Transverse colon (tissue), 4 donors: ENCODE results near the gene RAP1GDS1. TPM values are rescaled to one million over a fixed set of nuclear protein-coding genes. Genes with fewer than 3 reads are reported as not detected.

Experiments used
- DNase-seq: peaks from one replicate; pipeline ENCODE4 v3.0.0-alpha.2; 2019
- H3K27ac ChIP-seq, 4 donors: fragments of 200-600 bp; sonication (generic); 2 replicates each; pipeline ENCODE4 v1.5.1; 2016 to 2018; ENCODE audit warnings: inconsistent platforms in 4 of 4
- H3K27me3 ChIP-seq: fragments of 200-600 bp; sonication (generic); 2 replicates; pipeline ENCODE4 v1.5.1; 2017; ENCODE audit warnings: inconsistent platforms
- H3K36me3 ChIP-seq, 4 donors: fragments of 200-600 bp; sonication (generic); 2 replicates each; pipeline ENCODE4 v1.5.1; 2017 to 2019; ENCODE audit warnings: inconsistent platforms in 4 of 4
- H3K4me1 ChIP-seq, 4 donors: fragments of 200-600 bp; sonication (generic); 2 replicates each; pipeline ENCODE4 v1.5.1; 2017 to 2020; ENCODE audit warnings: inconsistent platforms in 4 of 4
- H3K4me3 ChIP-seq, 4 donors: fragments of 200-600 bp; sonication (generic); 1 replicate in 1 of 4; 2 replicates in 3 of 4; pipeline versions ENCODE4 v1.5.1 to v1.6.1; 2017 to 2019; ENCODE audit warnings: inconsistent platforms in 4 of 4
- H3K9me3 ChIP-seq, 2 donors: fragments of 200-600 bp; sonication (generic); 2 replicates each; pipeline ENCODE4 v1.5.1; 2017 to 2019; ENCODE audit warnings: inconsistent platforms in 2 of 2
- CTCF ChIP-seq, 5 experiments: fragments of 200-600 bp in 3 of 5; fragments of 450-650 bp in 2 of 5; sonication (generic) in 3 of 5; IDR thresholded peaks; 1 replicate in 2 of 5; 2 replicates in 3 of 5; pipeline ENCODE4 v1.5.1; 2016 to 2017; ENCODE audit warnings: antibody characterized with exemption in 5 of 5, inconsistent platforms in 3 of 5, mild to moderate bottlenecking in 2 of 5, moderate library complexity in 1 of 5
- EP300 ChIP-seq: sonication (generic); formaldehyde crosslinking; IDR thresholded peaks from one replicate; pipeline ENCODE4 v1.6.1; 2017; ENCODE audit warnings: antibody characterized with exemption, low read depth
- POLR2A ChIP-seq: fragments of 450-650 bp; IDR thresholded peaks from one replicate; pipeline ENCODE4 v1.6.1; 2016; ENCODE audit warnings: antibody characterized with exemption, mild to moderate bottlenecking, moderate library complexity
- POLR2AphosphoS5 ChIP-seq, 3 donors: sonication (generic); formaldehyde crosslinking; IDR thresholded peaks; one replicate each; pipeline ENCODE4 v1.6.1; 2016; ENCODE audit warnings: antibody characterized with exemption in 3 of 3
- WGBS, 2 donors: methylation state at CpG; one replicate each; pipeline ENCODE4 v1.1.5; 2018; ENCODE audit warnings: low coverage in 1 of 2; 5-methylcytosine and 5-hydroxymethylcytosine counted together
- in situ Hi-C, 4 donors: fragments of 200-750 bp; cut with MboI; loops; one replicate each; pipeline versions ENCODE4 v1.15.0 to v1.15.1; 2017; ENCODE audit warnings: low sequenced_read_pairs in 3 of 4, low pct_ligation_motif_present in 1 of 4, low pct_unique_long_range_greater_than_20kb in 1 of 4
- intact Hi-C: fragments of 100-400 bp; cut with DNase I; formaldehyde crosslinking; loops from one replicate; pipeline ENCODE4 v1.15.1; 2023; ENCODE audit warnings: low total_unique reads
- total RNA-seq, 4 donors: library from RNA; depleted of rRNA; stranded (reverse); fragments of >200 nt; gene quantifications; one replicate each; pipeline ENCODE4 v1.1.0, GENCODE V29; 2016

RAP1GDS1 gene
- total RNA-seq, 4 donors from 2014 or later, result 6.7 to 44.3 (median 34.2) TPM

GRCh38 chr4:98232202-98232601, 29.0 kb upstream of the RAP1GDS1 start:
- intact Hi-C loops, result no loop called here
- 0 to 34% methylated on average over 1 to 3 of the region's 3 CpGs for WGBS, 2 donors
- Histone ChIP-seq H3K4me3 (no peak overlapping the region), H3K36me3 (no peaks in the 10 kb centered on the region), H3K9me3 (no peaks in the 10 kb centered on the region), H3K27ac (no peak overlapping the region), H3K27me3 (no peaks in the 10 kb centered on the region), H3K4me1 (no peaks in the 10 kb centered on the region)
- TF ChIP-seq POLR2A (no peak), EP300 (no peak), POLR2AphosphoS5 (IDR thresholded peaks at IDR 0.05) (no peak), CTCF (IDR thresholded peaks at IDR 0.05) (no peak)
- DNase-seq, result no peak
- in situ Hi-C loops, result no loop called here

- H3K4me1 ChIP-seq, result no peaks in the 10 kb centered on the region
- in situ Hi-C loops (no loop called here), intact Hi-C loops (no loop called here)
- no peaks in the 10 kb centered on the region for H3K9me3 ChIP-seq
- DNase-seq, result no peak
- no peaks in the 10 kb centered on the region for H3K27me3 ChIP-seq
- WGBS, 2 donors, result 88 to 100% methylated on average over 3 of the region's 3 CpGs
- H3K36me3 ChIP-seq, result no peaks in the 10 kb centered on the region
- TF ChIP-seq CTCF (IDR thresholded peaks at IDR 0.05) (no peak), POLR2AphosphoS5 (IDR thresholded peaks at IDR 0.05) (no peak), EP300 (no peak), POLR2A (no peak)
- no peak overlapping the region for H3K27ac ChIP-seq
- H3K4me3 ChIP-seq, result no peak overlapping the region
These were observed 24.0 kb upstream of the RAP1GDS1 start for GRCh38 chr4:98237204-98237603.

- in situ Hi-C loops (no loop called here), intact Hi-C loops (no loop called here)
- 73 to 92% methylated on average over 1 of the region's 1 CpG for WGBS, 2 donors
These were observed 19.1 kb upstream of the RAP1GDS1 start for GRCh38 chr4:98242063-98242462.

GRCh38 chr4:98242538-98242937, 18.6 kb upstream of the RAP1GDS1 start:
- DNase-seq, result no peak
- H3K27me3 ChIP-seq, result no peaks in the 10 kb centered on the region
- H3K4me1 ChIP-seq, result no peaks in the 10 kb centered on the region
- no peaks in the 10 kb centered on the region for H3K36me3 ChIP-seq
- intact Hi-C loops, result no loop called here
- TF ChIP-seq CTCF (IDR thresholded peaks at IDR 0.05) (no peak), EP300 (no peak), POLR2A (no peak), POLR2AphosphoS5 (IDR thresholded peaks at IDR 0.05) (no peak)
- H3K9me3 ChIP-seq, result no peaks in the 10 kb centered on the region
- no peak overlapping the region for H3K4me3 ChIP-seq
- in situ Hi-C loops, result no loop called here
- H3K27ac ChIP-seq, result no peak overlapping the region
- 79 to 100% methylated on average over 1 to 2 of the region's 2 CpGs for WGBS, 2 donors

More at GRCh38 chr4:98242063-98242462, 19.1 kb upstream of the RAP1GDS1 start:
- Histone ChIP-seq H3K27ac (no peak overlapping the region), H3K4me3 (no peak overlapping the region), H3K9me3 (no peaks in the 10 kb centered on the region), H3K4me1 (no peaks in the 10 kb centered on the region), H3K27me3 (no peaks in the 10 kb centered on the region), H3K36me3 (no peaks in the 10 kb centered on the region)
- DNase-seq, result no peak
- no peak for TF ChIP-seq EP300
- TF ChIP-seq CTCF (IDR thresholded peaks at IDR 0.05), result no peak
- TF ChIP-seq POLR2AphosphoS5 (IDR thresholded peaks at IDR 0.05), result no peak
- no peak for TF ChIP-seq POLR2A
